ENCODE measurements around the gene PAM.

PAM gene

GRCh38 chr5:102797322-102797884, 42.3 kb downstream of the PAM start:
- TF ChIP-seq ZFX (IDR thresholded peaks at IDR 0.05; ENCODE audit: borderline replicate concordance) (no peak), CTCF (IDR thresholded peaks at IDR 0.05) (no peak)

GRCh38 chr5:102798104-102798785, 43.1 kb downstream of the PAM start:
- no peak overlapping the region for H3K27ac ChIP-seq
- TF ChIP-seq CTCF (IDR thresholded peaks at IDR 0.05), result no peak
- no peak for TF ChIP-seq ZFX (IDR thresholded peaks at IDR 0.05; ENCODE audit: borderline replicate concordance)

More at GRCh38 chr5:102797322-102797884, 42.3 kb downstream of the PAM start:
- no peak overlapping the region for H3K27ac ChIP-seq

GRCh38 chr5:102799017-102799416, 43.9 kb downstream of the PAM start:
- TF ChIP-seq ZFX (IDR thresholded peaks at IDR 0.05; ENCODE audit: borderline replicate concordance) (no peak), CTCF (IDR thresholded peaks at IDR 0.05) (no peak)
- no peak overlapping the region for H3K27ac ChIP-seq

- no peak overlapping the region for H3K27ac ChIP-seq
- TF ChIP-seq CTCF (IDR thresholded peaks at IDR 0.05) (no peak), ZFX (IDR thresholded peaks at IDR 0.05; ENCODE audit: borderline replicate concordance) (no peak)
Observed at GRCh38 chr5:102800427-102800826, 45.3 kb downstream of the PAM start.

- no peak for TF ChIP-seq CTCF (IDR thresholded peaks at IDR 0.05)
- no peak for TF ChIP-seq ZFX (IDR thresholded peaks at IDR 0.05; ENCODE audit: borderline replicate concordance)
- H3K27ac ChIP-seq, result no peak overlapping the region
Observed at GRCh38 chr5:102801371-102801770, 46.3 kb downstream of the PAM start.

- no peak for TF ChIP-seq CTCF (IDR thresholded peaks at IDR 0.05)
- no peak for TF ChIP-seq ZFX (IDR thresholded peaks at IDR 0.05; ENCODE audit: borderline replicate concordance)
- no peak overlapping the region for H3K27ac ChIP-seq
Observed at GRCh38 chr5:102802708-102803458, 47.8 kb downstream of the PAM start.

Data from 22Rv1 (cell line).